ENCODE measurements around the gene EFHC1. TPM values are rescaled to one million over a fixed set of nuclear protein-coding genes. Genes with fewer than 3 reads are reported as not detected.

Gene EFHC1
- total and polyA plus RNA-seq, 2 of the 13 experiments (the other 11 are each of a cell fraction or from before 2014, with no cell fraction given): 23.4 to 29.5 TPM

- TF ChIP-seq PRDM15 (CRISPR knock-in tag; IDR thresholded peaks at IDR 0.05) (no peak), ZNF576 (CRISPR knock-in tag; IDR thresholded peaks at IDR 0.05) (no peak), ZNF564 (CRISPR knock-in tag; IDR thresholded peaks at IDR 0.05) (no peak), WIZ (CRISPR knock-in tag; IDR thresholded peaks at IDR 0.05) (no peak), ZNF510 (CRISPR knock-in tag; IDR thresholded peaks at IDR 0.05; ENCODE audit: low read depth) (no peak), ZNF563 (CRISPR knock-in tag; IDR thresholded peaks at IDR 0.05) (no peak), TFE3 (CRISPR knock-in tag; IDR thresholded peaks at IDR 0.05) (no peak), AKAP8 (CRISPR knock-in tag; IDR thresholded peaks at IDR 0.05) (no peak), ZMYM2 (CRISPR knock-in tag; IDR thresholded peaks at IDR 0.05) (no peak), KDM2A (CRISPR knock-in tag; IDR thresholded peaks at IDR 0.05; ENCODE audit: borderline replicate concordance, low read depth) (no peak; the same call in none of the 2 replicates), ZNF207 (IDR thresholded peaks at IDR 0.05; ENCODE audit: borderline replicate concordance) (no peak), ZSCAN29 (CRISPR knock-in tag; conservative IDR thresholded peaks at IDR 0.05) (no peak), NRL (CRISPR knock-in tag; IDR thresholded peaks at IDR 0.05; ENCODE audit: borderline replicate concordance) (no peak), ZIK1 (CRISPR knock-in tag; IDR thresholded peaks at IDR 0.05; ENCODE audit: borderline replicate concordance, low read depth) (no peak), ZNF407 (CRISPR knock-in tag; IDR thresholded peaks at IDR 0.05; ENCODE audit: not compliant biosample characterization) (no peak), NCOR1 (IDR thresholded peaks at IDR 0.05; ENCODE audit: borderline replicate concordance, low read length) (no peak)
Observed at GRCh38 chr6:52545406-52546119, 125.4 kb downstream of the EFHC1 start (continued).
